GM18868 (cell line): Measurements from ENCODE around the gene AKAP1.

Source experiments
- ATAC-seq: cut with Tn5 transposase; IDR thresholded peaks from one replicate; pipeline ENCODE4 v1.9.1; 2021; ENCODE audit warnings: mild to moderate bottlenecking, moderate library complexity; ENCODE audit not compliant: unreplicated experiment

Gene AKAP1

DNA sequence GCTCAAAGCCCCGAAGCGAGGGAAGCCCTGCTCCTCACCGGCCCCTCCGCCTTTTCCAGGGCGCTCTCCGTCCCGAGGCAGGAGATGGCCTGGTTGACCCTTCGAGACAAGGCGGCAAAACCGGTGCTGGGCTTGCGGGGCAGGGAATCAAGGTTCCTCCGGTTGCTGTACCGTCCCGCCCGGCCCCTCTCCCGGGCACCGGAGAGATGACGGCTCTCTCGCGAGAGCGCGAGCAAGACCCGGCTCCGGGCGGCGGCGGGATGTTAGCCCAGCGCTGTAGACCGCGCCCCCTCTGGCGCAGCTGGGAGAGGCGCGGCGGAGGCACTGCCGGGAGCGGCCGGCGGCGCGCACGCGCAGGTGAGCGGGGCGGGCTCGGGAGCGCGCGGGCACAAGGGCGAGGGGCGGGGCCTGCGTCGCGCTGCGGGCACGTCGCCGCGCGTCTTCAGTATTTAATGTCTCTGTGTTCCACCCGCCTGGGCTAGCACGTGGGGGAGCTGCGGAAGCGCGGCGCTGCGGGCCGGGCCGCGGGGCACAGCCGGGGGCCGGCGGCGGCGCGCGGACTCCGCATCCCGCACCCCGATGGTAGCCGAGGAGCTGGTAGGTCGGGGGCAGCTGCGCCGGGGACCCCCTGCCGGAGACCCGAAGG, at the start of gene AKAP1:
TSS of gene AKAP1 (plus strand) at position 445 of the 646 bp plus-strand sequence. CDS start 20,219 bp downstream, outside the sequence.
- peak; percentile 82 for ATAC-seq

- ATAC-seq = no peak
Measured at GRCh38 chr17:57035971-57036481, 49.0 kb upstream of the AKAP1 start.

DNA sequence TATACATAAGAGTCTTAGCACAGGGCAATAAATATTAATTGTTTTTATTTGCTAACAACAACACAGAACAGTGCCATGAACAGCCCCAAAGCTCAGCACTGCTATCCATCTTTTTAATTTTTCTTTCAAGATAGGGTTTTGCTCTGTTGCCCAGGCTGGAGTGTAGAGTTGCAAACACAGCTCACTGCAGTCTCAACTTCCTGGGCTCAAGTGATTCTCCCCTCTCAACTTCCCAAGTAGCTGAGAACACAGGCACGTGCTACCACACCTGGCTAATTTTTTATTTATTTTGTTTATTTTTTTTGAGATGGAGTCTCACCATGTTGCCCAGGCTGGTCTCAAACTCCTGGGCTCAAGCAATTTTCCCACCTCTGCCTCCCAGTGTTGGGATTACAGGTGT, 47.6 kb upstream of the AKAP1 start:
- ATAC-seq = no peak

- no peak for ATAC-seq
Measured at GRCh38 chr17:57038486-57038885, 46.6 kb upstream of the AKAP1 start.

- no peak for ATAC-seq
Measured at GRCh38 chr17:57040571-57040970, 44.5 kb upstream of the AKAP1 start.

- no peak for ATAC-seq
Measured at GRCh38 chr17:57043276-57043675, 41.8 kb upstream of the AKAP1 start.

DNA sequence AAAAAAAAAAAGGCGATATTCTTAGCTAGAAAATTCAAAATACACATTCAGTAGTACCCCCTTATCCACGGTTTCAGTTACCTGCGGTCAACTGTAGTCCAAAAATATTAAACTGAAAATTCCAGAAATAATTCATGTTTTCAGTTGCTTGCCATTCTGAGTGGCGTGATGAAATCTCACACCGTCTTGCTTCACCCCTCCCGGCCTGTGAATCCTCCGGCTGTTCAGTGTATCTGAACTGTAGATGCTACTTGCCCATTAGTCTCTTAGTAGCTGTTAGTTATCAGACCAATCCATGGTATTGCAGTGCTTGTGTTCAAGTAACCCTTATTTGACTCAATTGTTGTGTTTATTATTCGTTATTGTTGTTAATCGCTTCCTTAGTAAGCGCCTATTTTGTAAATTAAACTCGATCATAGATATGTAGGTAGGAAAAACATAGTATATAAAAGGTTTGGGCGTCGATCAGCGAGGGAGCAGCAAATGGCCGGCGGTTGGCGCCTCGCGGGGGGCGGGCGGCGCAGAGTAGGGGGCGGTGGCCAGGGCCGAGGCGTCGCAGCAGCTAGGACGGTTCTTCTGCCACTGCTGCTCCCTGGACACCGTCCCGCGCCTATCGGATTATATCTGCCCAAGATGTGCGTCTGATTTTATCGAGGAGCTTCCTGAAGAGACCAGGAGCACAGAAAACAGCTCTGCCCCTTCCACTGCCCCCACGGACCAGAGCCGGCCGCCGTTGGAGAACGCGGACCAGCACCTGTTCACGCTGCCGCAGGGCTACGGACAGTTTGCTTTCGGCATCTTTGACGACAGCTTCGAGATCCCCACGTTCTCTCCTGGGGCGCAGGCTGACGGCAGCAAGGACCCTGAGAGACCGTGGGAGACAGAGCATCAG, 39.8 kb upstream of the AKAP1 start:
- ATAC-seq = no peak

DNA sequence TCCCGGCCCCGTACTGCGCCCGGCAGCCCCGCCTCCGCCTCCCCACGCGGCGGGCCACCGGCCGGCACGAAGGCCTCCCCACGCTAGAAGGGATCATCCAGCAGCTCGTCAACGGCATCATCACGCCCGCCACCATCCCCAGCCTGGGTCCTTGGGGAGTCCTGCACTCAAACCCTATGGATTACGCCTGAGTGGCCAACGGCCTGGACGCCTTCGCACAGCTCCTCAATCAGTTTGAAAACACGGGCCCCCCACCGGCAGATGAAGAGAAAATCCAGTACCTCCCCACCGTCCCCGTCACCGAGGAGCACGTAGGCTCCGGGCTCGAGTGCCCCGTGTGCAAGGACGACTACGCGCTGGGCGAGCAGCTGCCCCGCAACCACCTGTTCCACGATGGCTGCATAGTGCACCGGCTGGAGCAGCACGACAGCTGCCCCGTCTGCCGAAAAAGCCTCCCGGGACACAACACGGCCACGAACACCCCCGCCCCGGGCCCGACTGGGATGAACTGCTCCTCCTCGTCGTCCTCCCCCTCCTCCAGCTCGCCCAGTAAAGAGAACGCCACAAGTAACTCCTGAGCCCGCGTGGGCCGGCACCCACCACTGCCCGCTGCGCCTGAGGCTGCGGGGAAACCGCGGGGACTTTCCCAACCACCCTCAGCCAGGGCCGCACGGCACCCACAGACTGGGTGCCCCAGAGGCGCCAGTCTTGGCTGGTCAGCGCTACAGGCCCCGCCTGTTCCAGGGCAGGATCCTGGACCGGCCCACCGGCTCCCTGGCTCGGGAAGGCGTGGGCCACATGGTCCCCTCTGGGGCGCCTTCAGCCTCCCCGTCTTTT, 39.0 kb upstream of the AKAP1 start:
- peak; percentile 89 for ATAC-seq

GRCh38 chr17:57046749-57047148, 38.3 kb upstream of the AKAP1 start:
- no peak for ATAC-seq

DNA sequence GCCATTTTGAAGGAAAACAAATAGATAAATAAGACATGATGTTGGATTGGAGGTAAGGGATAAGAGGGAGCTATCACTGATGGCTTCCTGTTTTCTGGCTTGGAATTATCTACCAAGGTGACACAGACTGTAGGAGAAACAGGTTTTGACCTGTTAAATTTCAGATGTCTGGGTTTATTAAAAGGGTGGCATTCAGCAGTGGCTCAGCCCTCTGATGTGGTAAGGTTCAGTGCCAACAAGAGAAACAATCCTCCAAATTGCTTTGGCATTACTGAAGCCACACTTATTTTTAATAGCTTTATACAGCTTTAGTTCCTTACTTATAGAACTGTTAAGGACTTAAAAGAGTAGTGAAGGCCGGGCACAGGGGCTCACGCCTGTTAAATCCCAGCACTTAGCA, 37.0 kb upstream of the AKAP1 start:
- ATAC-seq = no peak

- no peak for ATAC-seq
Measured at GRCh38 chr17:57050306-57050705, 34.7 kb upstream of the AKAP1 start.

DNA sequence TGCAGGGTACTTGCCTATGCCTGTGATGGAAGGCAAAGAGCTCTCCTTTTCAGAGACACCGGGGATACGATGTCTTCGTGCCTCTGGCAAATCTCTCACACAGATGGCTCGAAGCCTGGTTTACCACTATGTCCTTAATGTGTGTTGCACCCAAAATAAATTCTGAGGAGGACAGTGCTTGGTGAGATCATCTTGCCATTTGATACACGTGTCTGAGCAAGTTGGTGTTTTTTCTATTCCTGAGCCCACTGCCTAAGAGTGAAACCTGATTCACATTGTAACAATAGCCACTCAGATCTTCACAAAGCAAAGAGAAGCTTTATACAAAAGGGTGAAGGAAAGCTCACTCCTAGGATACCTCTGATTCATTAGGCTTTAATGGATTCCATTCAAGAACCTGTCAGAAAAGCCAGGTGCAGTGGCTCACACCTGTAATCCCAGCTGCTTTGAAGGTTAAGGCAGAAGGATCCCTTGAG, 33.1 kb upstream of the AKAP1 start:
- ATAC-seq = no peak

GRCh38 chr17:57062865-57063264, 22.2 kb upstream of the AKAP1 start:
- no peak for ATAC-seq

DNA sequence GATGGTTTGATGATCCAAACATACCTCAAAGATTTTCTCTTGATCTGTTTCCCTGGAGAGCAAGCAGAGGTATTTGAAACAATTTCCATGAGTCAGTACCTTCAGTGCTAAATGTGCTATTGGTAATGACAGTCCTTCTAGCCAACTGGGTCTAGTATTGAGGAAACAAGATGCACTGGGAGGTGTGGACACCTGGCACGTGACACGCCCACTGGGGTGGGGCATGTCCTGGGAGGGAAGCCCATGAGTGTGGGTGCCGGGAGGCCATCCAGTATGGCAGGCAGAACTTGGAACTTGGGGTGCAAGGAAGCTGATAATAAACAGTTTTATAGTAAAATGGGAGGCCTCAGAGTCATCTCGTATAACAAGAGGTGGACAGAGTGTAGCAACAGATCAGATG, 17.9 kb upstream of the AKAP1 start:
- ATAC-seq = no peak

- no peak for ATAC-seq
Measured at GRCh38 chr17:57067781-57068180, 17.3 kb upstream of the AKAP1 start.

DNA sequence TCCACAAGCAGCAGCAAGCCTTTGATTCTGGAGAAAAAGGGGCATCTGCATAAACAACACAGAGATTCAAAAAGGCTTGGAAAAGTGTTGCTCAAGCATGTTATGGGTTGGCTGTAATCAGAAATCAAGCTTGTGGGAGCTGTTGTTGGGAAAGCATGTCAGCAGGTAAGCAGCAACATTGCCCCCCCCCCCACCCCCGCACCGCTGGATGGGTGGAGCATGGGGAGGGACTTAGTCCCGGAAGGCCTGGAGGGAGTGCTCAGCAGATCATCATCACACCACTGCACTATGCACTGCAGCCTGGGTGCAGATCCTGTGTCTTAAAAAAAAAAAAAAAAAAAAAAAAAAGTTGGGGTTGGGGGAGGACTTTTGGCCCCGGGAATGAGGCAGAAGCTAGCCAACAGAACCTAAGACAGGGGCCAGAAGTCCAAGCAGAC, 16.8 kb upstream of the AKAP1 start:
- no peak for ATAC-seq

GRCh38 chr17:57068707-57069106, 16.3 kb upstream of the AKAP1 start:
- no peak for ATAC-seq

GRCh38 chr17:57071991-57072944, 12.8 kb upstream of the AKAP1 start:
- no peak for ATAC-seq

DNA sequence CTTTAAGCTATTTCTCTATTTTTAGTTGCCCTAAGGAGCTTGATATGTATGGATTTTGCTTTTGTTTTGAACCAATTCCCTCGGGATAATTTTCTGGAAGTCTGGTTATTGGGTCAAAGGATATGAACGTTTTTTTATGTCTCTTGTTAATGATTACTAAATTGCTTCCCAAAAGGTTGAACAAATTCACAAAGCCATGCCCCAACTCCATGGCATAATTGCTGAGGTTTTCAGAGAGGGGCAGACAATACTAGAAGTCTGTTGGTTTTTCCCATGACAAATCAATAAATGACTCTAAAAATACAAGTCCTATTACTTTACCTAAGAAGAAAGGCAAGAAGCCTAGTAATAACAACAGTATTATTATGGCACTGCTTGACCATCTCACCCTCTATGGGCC, 11.4 kb upstream of the AKAP1 start:
- ATAC-seq = no peak

DNA sequence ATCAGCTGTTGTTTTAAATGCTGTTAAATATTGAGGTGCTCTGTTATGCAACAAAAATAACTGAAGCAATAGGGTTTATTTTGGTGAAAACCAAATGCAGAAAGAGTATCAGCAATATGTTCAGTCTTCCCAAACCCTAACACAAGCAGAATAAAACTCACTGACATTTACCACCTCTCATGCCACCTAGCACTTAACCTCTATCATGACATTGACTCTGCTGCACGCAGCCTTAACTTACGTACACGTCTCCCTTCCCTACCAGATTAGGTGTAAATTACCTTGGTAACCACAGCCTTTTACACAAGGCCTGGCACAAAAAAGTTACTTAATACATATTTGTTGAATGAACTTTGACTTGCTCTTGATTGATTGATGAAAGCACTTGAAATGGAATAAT, 9.9 kb upstream of the AKAP1 start:
- ATAC-seq = no peak
